Measurements from ENCODE around the gene LRIG3.

- TF ChIP-seq POLR2A (IDR thresholded peaks at IDR 0.05; ENCODE audit: control extremely low read depth in 1 of 2, low read depth in 2 of 2, low read length in 2 of 2): no peak
- TF ChIP-seq NRF1 (IDR thresholded peaks at IDR 0.05; ENCODE audit: low read depth, low read length): no peak
- TF ChIP-seq CTCF (IDR thresholded peaks at IDR 0.05; ENCODE audit: control extremely low read depth in 1 of 3, insufficient read depth in 1 of 3, low read depth in 1 of 3, low read length in 3 of 3): no peak
- TF ChIP-seq POLR2AphosphoS5 (IDR thresholded peaks at IDR 0.05; ENCODE audit: low read depth, low read length): no peak
- TF ChIP-seq KDM5A (IDR thresholded peaks at IDR 0.05; ENCODE audit: low read length): no peak
- TF ChIP-seq SP1 (IDR thresholded peaks at IDR 0.05; ENCODE audit: low read depth, low read length): no peak
- TF ChIP-seq TBP (IDR thresholded peaks at IDR 0.05; ENCODE audit: low read depth, low read length): no peak
Measured at GRCh38 chr12:58916921-58917511, 3.3 kb downstream of the LRIG3 start.
